Body of pancreas (tissue), 4 donors: ENCODE data around the gene PMAIP1. TPM values are rescaled to one million over a fixed set of nuclear protein-coding genes. Genes with fewer than 3 reads are reported as not detected.

Experiments used
- ATAC-seq: fragments of 150-250 bp; one replicate; pipeline ENCODE4 v1.9.1; 2016
- DNase-seq, 4 donors: peaks; one replicate each; pipeline ENCODE4 v3.0.0-alpha.2; 2019
- H3K27ac ChIP-seq, 4 donors: fragments of 200-600 bp; sonication (generic); 1 replicate in 3 of 4; 2 replicates in 1 of 4; pipeline versions ENCODE4 v1.5.1 to v1.6.1; 2016 to 2019; ENCODE audit warnings: mild to moderate bottlenecking in 1 of 4, mixed read lengths in 1 of 4, moderate library complexity in 1 of 4
- H3K27me3 ChIP-seq, 2 donors: fragments of 200-600 bp; sonication (generic); one replicate each; pipeline ENCODE4 v1.6.0; 2016; ENCODE audit warnings: mild to moderate bottlenecking in 1 of 2
- H3K36me3 ChIP-seq, 2 donors: fragments of 200-600 bp; sonication (generic); replicated peaks in 1 of 2; 2 replicates each; pipeline ENCODE4 v1.5.1; 2016; ENCODE audit warnings: low read depth in 2 of 2; ENCODE audit not compliant: insufficient read depth in 1 of 2
- H3K4me1 ChIP-seq: fragments of 200-600 bp; sonication (generic); one replicate; pipeline ENCODE4 v1.6.0; 2016
- H3K4me3 ChIP-seq, 2 donors: fragments of 200-600 bp; sonication (generic); 1 replicate in 1 of 2; 2 replicates in 1 of 2; pipeline ENCODE4 v1.5.1; 2016 to 2019
- H3K9me3 ChIP-seq, 3 donors: fragments of 200-600 bp; sonication (generic); 1 replicate in 2 of 3; 2 replicates in 1 of 3; pipeline ENCODE4 v1.5.1; 2016
- CTCF ChIP-seq, 7 experiments: fragments of 450-650 bp in 4 of 7; fragments of 200-600 bp in 3 of 7; sonication (generic) in 3 of 7; IDR thresholded peaks; one replicate each; pipeline ENCODE4 v1.5.1; 2016 to 2019; ENCODE audit warnings: antibody characterized with exemption in 7 of 7
- POLR2A ChIP-seq, 3 donors: fragments of 450-650 bp; IDR thresholded peaks; one replicate each; pipeline ENCODE4 v1.6.1; 2016; ENCODE audit warnings: antibody characterized with exemption in 3 of 3, mild to moderate bottlenecking in 2 of 3
- WGBS, 2 donors: methylation state at CpG; one replicate each; pipeline ENCODE4 v1.1.5; 2017; 5-methylcytosine and 5-hydroxymethylcytosine counted together
- intact Hi-C: fragments of 100-400 bp; cut with DNase I; formaldehyde crosslinking; loops from one replicate; pipeline ENCODE4 v1.15.1; 2023
- total RNA-seq, 2 donors: library from RNA; depleted of rRNA; stranded (reverse); fragments of >200 nt; gene quantifications; one replicate each; pipeline ENCODE4 v1.1.0, GENCODE V29; 2016

PMAIP1 gene
- total RNA-seq, 2 donors from 2014 or later = 1.0 TPM; not detected in 1

- no peaks in the 10 kb centered on the region for H3K36me3 ChIP-seq
- H3K27me3 ChIP-seq = no peaks in the 10 kb centered on the region
- no peak overlapping the region for H3K27ac ChIP-seq
- 58 to 59% methylated on average over 5 of the region's 5 CpGs for WGBS, 2 donors
- DNase-seq (no peak), ATAC-seq (no peak)
- H3K4me1 ChIP-seq = no peaks in the 10 kb centered on the region
- H3K4me3 ChIP-seq = no peak overlapping the region
- TF ChIP-seq CTCF (IDR thresholded peaks at IDR 0.05) = no peak
- no peak for TF ChIP-seq POLR2A (IDR thresholded peaks at IDR 0.05)
- no peaks in the 10 kb centered on the region for H3K9me3 ChIP-seq
- intact Hi-C loops = no loop called here
Observed at GRCh38 chr18:59867337-59868104, 32.3 kb upstream of the PMAIP1 start.

GRCh38 chr18:59870623-59871130 lies 29.1 kb upstream of the PMAIP1 start:
- DNase-seq (no peak), ATAC-seq (no peak)
- intact Hi-C loops = no loop called here
- Histone ChIP-seq H3K9me3 (no peaks in the 10 kb centered on the region), H3K36me3 (no peaks in the 10 kb centered on the region), H3K27ac (no peak overlapping the region), H3K27me3 (no peaks in the 10 kb centered on the region), H3K4me3 (no peak overlapping the region), H3K4me1 (no peaks in the 10 kb centered on the region)
- TF ChIP-seq CTCF (IDR thresholded peaks at IDR 0.05) = no peak
- no peak for TF ChIP-seq POLR2A (IDR thresholded peaks at IDR 0.05)

DNA sequence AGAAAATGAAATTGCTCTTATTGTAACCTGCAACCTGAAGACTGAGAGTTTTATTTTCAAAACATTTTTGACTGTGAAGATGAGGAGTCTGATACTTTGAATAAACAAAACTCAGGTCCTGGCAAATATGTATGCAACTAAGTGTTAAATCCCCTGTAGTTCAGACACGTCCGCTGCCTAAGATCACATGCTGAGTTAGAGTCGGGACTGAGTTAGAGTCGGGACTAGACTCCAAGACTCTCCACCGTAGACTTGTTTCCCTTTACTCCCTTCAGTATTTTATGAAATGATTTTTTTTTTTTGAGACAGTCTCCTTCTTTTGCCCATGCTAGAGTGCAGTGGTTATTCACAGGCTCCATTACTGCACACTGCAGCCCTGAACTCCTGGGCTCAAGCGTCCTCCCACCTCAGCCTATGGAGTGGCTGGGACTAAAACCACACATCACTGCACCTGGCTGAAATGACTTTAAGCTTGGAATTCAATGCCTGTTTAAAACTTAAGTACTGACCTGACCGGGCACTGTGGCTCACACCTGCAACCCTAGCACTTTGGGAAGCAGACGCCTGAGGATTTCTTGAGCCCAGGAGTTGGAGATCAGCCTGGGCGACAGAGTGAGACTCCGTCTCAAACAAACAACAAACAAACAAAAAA lies 28.0 kb upstream of the PMAIP1 start:
- Histone ChIP-seq H3K27me3 (no peaks in the 10 kb centered on the region), H3K27ac (no peak overlapping the region), H3K4me3 (no peak overlapping the region), H3K9me3 (no peaks in the 10 kb centered on the region), H3K4me1 (no peaks in the 10 kb centered on the region), H3K36me3 (no peaks in the 10 kb centered on the region)
- DNase-seq (no peak), ATAC-seq (no peak)
- 51 to 53% methylated on average over 10 of the region's 10 CpGs for WGBS, 2 donors
- no peak for TF ChIP-seq POLR2A (IDR thresholded peaks at IDR 0.05)
- no peak for TF ChIP-seq CTCF (IDR thresholded peaks at IDR 0.05)
- intact Hi-C loops = no loop called here

DNA sequence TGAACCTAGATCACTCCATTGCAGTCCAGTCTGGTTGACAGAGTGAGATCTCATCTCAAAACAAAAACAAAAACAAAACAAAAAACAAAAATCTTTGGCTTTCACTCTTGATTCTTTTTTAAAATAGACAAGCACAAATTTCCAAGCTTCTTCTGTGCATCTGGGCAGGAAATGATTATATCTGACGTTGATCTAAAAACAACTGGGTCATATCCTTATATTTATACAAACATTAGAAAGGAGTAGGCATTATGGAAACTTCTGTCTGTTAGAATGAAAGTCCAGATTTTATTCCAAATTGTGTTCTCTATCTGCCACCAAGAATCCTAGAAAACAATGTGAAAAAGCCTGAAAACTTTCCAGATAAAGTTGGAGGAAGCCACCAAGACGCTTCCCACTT lies 26.2 kb upstream of the PMAIP1 start:
- TF ChIP-seq CTCF (IDR thresholded peaks at IDR 0.05) (no peak), POLR2A (IDR thresholded peaks at IDR 0.05) (no peak)
- H3K27me3 ChIP-seq = no peaks in the 10 kb centered on the region
- WGBS, 2 donors = 61 to 70% methylated on average over 2 of the region's 2 CpGs
- no peak overlapping the region for H3K4me3 ChIP-seq
- intact Hi-C loops = no loop called here
- H3K27ac ChIP-seq = no peak overlapping the region
- ATAC-seq = no peak
- no peaks in the 10 kb centered on the region for H3K36me3 ChIP-seq
- H3K4me1 ChIP-seq = no peaks in the 10 kb centered on the region
- no peak for DNase-seq
- no peaks in the 10 kb centered on the region for H3K9me3 ChIP-seq
